ENCODE data around the gene CDH5. TPM values are rescaled to one million over a fixed set of nuclear protein-coding genes. Genes with fewer than 3 reads are reported as not detected.

CDH5 gene
- total RNA-seq: 10 to 100 TPM; 10.4 to 15.8 TPM

- Histone ChIP-seq H3K4me1 (no peaks in the 10 kb centered on the region), H3K27ac (peak within 1 kb of the TSS in 3 of 4 donors; percentile 12 to 55 (median 42)), H3K4me3 (no peak within 1 kb of the TSS), H3K27me3 (no peaks in the 10 kb centered on the region), H3K36me3 (replicated peaks in 1 of 2; ENCODE audit: insufficient read depth in 1 of 2, low read depth in 2 of 2) (no peaks in the 10 kb centered on the region), H3K9me3 (no peaks in the 10 kb centered on the region)
- peak in 3 of 4 donors; percentile 6 to 33 (median 32) for DNase-seq
- TF ChIP-seq POLR2A (IDR thresholded peaks at IDR 0.05) (peak in 2 of 3 donors; percentile 23 to 30), CTCF (IDR thresholded peaks at IDR 0.05) (no peak)
- intact Hi-C loops (cut with DNase I): no loop called here
- 64 to 65% methylated on average over 4 to 25 of the region's 25 CpGs for WGBS, 2 donors
- ATAC-seq: peak; percentile 25
Observed at GRCh38 chr16:66366433-66367299, at the start of gene CDH5. Gene CDH5 (plus strand): TSS chr16:66366691. CDS start chr16:66379338, 12,647 bp downstream.

GRCh38 chr16:66318505-66318904, 48.0 kb upstream of the CDH5 start:
- H3K4me3 ChIP-seq: no peak overlapping the region
- H3K27me3 ChIP-seq: no peaks in the 10 kb centered on the region
- no peaks in the 10 kb centered on the region for H3K36me3 ChIP-seq (replicated peaks in 1 of 2; ENCODE audit: insufficient read depth in 1 of 2, low read depth in 2 of 2)
- H3K27ac ChIP-seq: no peak overlapping the region
- H3K9me3 ChIP-seq: no peaks in the 10 kb centered on the region
- ATAC-seq (no peak), DNase-seq (no peak)
- TF ChIP-seq CTCF (IDR thresholded peaks at IDR 0.05): no peak
- WGBS, 2 donors: 81 to 91% methylated on average over 1 of the region's 1 CpG
- H3K4me1 ChIP-seq: no peaks in the 10 kb centered on the region
- intact Hi-C loops (cut with DNase I): no loop called here

- no peak for TF ChIP-seq CTCF (IDR thresholded peaks at IDR 0.05)
- TF ChIP-seq POLR2A (IDR thresholded peaks at IDR 0.05): no peak
- intact Hi-C loops (cut with DNase I): no loop called here
Observed at GRCh38 chr16:66320774-66321173, 45.7 kb upstream of the CDH5 start.

GRCh38 chr16:66322174-66322573, 44.3 kb upstream of the CDH5 start:
- Histone ChIP-seq H3K27ac (no peak overlapping the region), H3K4me3 (no peak overlapping the region), H3K36me3 (replicated peaks in 1 of 2; ENCODE audit: insufficient read depth in 1 of 2, low read depth in 2 of 2) (no peaks in the 10 kb centered on the region), H3K27me3 (no peaks in the 10 kb centered on the region), H3K9me3 (no peaks in the 10 kb centered on the region), H3K4me1 (peaks cover 9% of the 10 kb centered on the region)
- DNase-seq (no peak), ATAC-seq (no peak)
- TF ChIP-seq POLR2A (IDR thresholded peaks at IDR 0.05) (no peak), CTCF (IDR thresholded peaks at IDR 0.05) (no peak)
- intact Hi-C loops (cut with DNase I): no loop called here
- WGBS, 2 donors: 51 to 52% methylated on average over 4 of the region's 4 CpGs

More at GRCh38 chr16:66320774-66321173, 45.7 kb upstream of the CDH5 start:
- DNase-seq: no peak
- H3K36me3 ChIP-seq (replicated peaks in 1 of 2; ENCODE audit: insufficient read depth in 1 of 2, low read depth in 2 of 2): no peaks in the 10 kb centered on the region
- no peak overlapping the region for H3K27ac ChIP-seq
- no peaks in the 10 kb centered on the region for H3K4me1 ChIP-seq
- no peaks in the 10 kb centered on the region for H3K9me3 ChIP-seq
- H3K4me3 ChIP-seq: no peak overlapping the region
- no peak for ATAC-seq
- H3K27me3 ChIP-seq: no peaks in the 10 kb centered on the region

All from body of pancreas (tissue), 4 donors.